HEK293 (cell line): ENCODE data around the gene GREM2.
A peak's percentile ranks its signal among the peaks of the same experiment; 100 is the strongest.

Source experiments
- CTCF ChIA-PET: fragments of 350-600 bp; formaldehyde crosslinking; extraction: SDS; loops from one replicate; lab custom pipeline; 2021; ENCODE audit warnings: antibody characterized with exemption; lab: Yijun Ruan, JAX
- POLR2A ChIA-PET: fragments of 300-600 bp; formaldehyde crosslinking; extraction: SDS; loops from one replicate; lab custom pipeline; 2020; ENCODE audit warnings: antibody characterized with exemption, inconsistent platforms; lab: Yijun Ruan, JAX
- H3K27ac ChIP-seq: fragments of 200-500 bp; sonication (Bioruptor generic); 2 replicates; pipeline ENCODE4 v1.5.1; 2014; ENCODE audit warnings: low read depth, low read length, control low read depth, inconsistent platforms; ENCODE audit errors: extremely low read depth
- H3K36me3 ChIP-seq, 2 experiments: fragments of 200-500 bp in 1 of 2; sonication (Bioruptor generic) in 1 of 2; 1 replicate in 1 of 2; 2 replicates in 1 of 2; pipeline ENCODE4 v1.5.1; 2014 to 2017; ENCODE audit warnings: inconsistent platforms in 2 of 2, low read length in 2 of 2; ENCODE audit not compliant: control insufficient read depth in 2 of 2, insufficient read depth in 1 of 2
- H3K4me1 ChIP-seq: fragments of 200-500 bp; sonication (Bioruptor generic); 2 replicates; pipeline ENCODE4 v1.5.1; 2014; ENCODE audit warnings: mild to moderate bottlenecking, low read length, inconsistent platforms; ENCODE audit not compliant: control insufficient read depth, insufficient read depth
- H3K4me3 ChIP-seq: 2 replicates; pipeline ENCODE4 v1.5.1; 2011; ENCODE audit warnings: low read depth, mild to moderate bottlenecking, control low read depth, low read length, moderate library complexity
- H3K9me3 ChIP-seq: fragments of 200-500 bp; sonication (Bioruptor generic); 2 replicates; pipeline ENCODE4 v1.5.1; 2014; ENCODE audit warnings: low read depth, low read length, inconsistent platforms; ENCODE audit not compliant: control insufficient read depth, insufficient read depth
- BCL6B ChIP-seq: fragments of 450-650 bp; formaldehyde crosslinking; IDR thresholded peaks from 2 replicates; pipeline ENCODE4 v1.5.1; 2017; ENCODE audit warnings: missing biosample characterization, missing genetic modification characterization
- HOXA7 ChIP-seq: sonication (generic); formaldehyde crosslinking; IDR thresholded peaks from 2 replicates; pipeline ENCODE4 v1.8.1; 2022; ENCODE audit warnings: missing genetic modification reagents, borderline replicate concordance
- PRDM4 ChIP-seq: fragments of 450-650 bp; formaldehyde crosslinking; IDR thresholded peaks from 2 replicates; pipeline ENCODE4 v1.5.1; 2017; ENCODE audit warnings: missing biosample characterization, missing genetic modification characterization
- TCF7L2 ChIP-seq: IDR thresholded peaks from 2 replicates; pipeline ENCODE4 v1.6.1; 2011; ENCODE audit warnings: low read depth, mild to moderate bottlenecking, inconsistent platforms, low read length, moderate library complexity, borderline replicate concordance
- ZFHX2 ChIP-seq: fragments of 450-650 bp; formaldehyde crosslinking; conservative IDR thresholded peaks from 2 replicates; pipeline ENCODE4 v1.5.1; 2016; ENCODE audit warnings: missing biosample characterization, missing genetic modification characterization
- ZIC2 ChIP-seq: fragments of 450-650 bp; formaldehyde crosslinking; IDR thresholded peaks from 2 replicates; pipeline ENCODE4 v1.5.1; 2016; ENCODE audit warnings: missing biosample characterization, missing genetic modification characterization
- ZNF10 ChIP-seq: fragments of 450-650 bp; formaldehyde crosslinking; IDR thresholded peaks from 2 replicates; pipeline ENCODE4 v1.5.1; 2017; ENCODE audit warnings: missing biosample characterization, missing genetic modification characterization
- ZNF324 ChIP-seq: fragments of 450-650 bp; formaldehyde crosslinking; IDR thresholded peaks from 2 replicates; pipeline ENCODE4 v1.5.1; 2016; ENCODE audit warnings: missing biosample characterization, missing genetic modification characterization
- ZNF341 ChIP-seq: fragments of 450-650 bp; formaldehyde crosslinking; IDR thresholded peaks from 2 replicates; pipeline ENCODE4; 2016; ENCODE audit warnings: low read depth, missing biosample characterization, missing genetic modification characterization
- ZNF530 ChIP-seq: fragments of 450-650 bp; formaldehyde crosslinking; IDR thresholded peaks from 2 replicates; pipeline ENCODE4 v1.5.1; 2016; ENCODE audit warnings: low read depth, missing biosample characterization, missing genetic modification characterization
- ZNF548 ChIP-seq: fragments of 450-650 bp; formaldehyde crosslinking; IDR thresholded peaks from 2 replicates; pipeline ENCODE4 v1.5.1; 2016; ENCODE audit warnings: missing biosample characterization, missing genetic modification characterization
- ZNF600 ChIP-seq: fragments of 450-650 bp; formaldehyde crosslinking; IDR thresholded peaks from 2 replicates; pipeline ENCODE4 v1.5.1; 2016; ENCODE audit warnings: missing biosample characterization, missing genetic modification characterization
- ZNF664 ChIP-seq: fragments of 450-650 bp; formaldehyde crosslinking; IDR thresholded peaks from 2 replicates; pipeline ENCODE4 v1.5.1; 2016; ENCODE audit warnings: missing biosample characterization, missing genetic modification characterization
- ZNF791 ChIP-seq: fragments of 450-650 bp; formaldehyde crosslinking; IDR thresholded peaks from 2 replicates; pipeline ENCODE4 v1.5.1; 2016; ENCODE audit warnings: missing biosample characterization, missing genetic modification characterization
- ZNF830 ChIP-seq: fragments of 450-650 bp; IDR thresholded peaks from 2 replicates; pipeline ENCODE4 v1.5.0; 2018; ENCODE audit warnings: missing biosample characterization, missing genetic modification characterization, low read depth, mild to moderate bottlenecking, moderate library complexity
- ZSCAN16 ChIP-seq: fragments of 450-650 bp; formaldehyde crosslinking; IDR thresholded peaks from 2 replicates; pipeline ENCODE4 v1.5.1; 2016; ENCODE audit warnings: missing biosample characterization, missing genetic modification characterization
- TF ChIP-seq, protein P1 (sequence below): fragments of 450-650 bp; formaldehyde crosslinking; optimal IDR thresholded peaks from 2 replicates; pipeline ENCODE3; 2016; ENCODE audit warnings: missing biosample characterization, mild to moderate bottlenecking, missing genetic modification characterization
- TF ChIP-seq, protein P2 (sequence below): fragments of 450-650 bp; formaldehyde crosslinking; IDR thresholded peaks from 2 replicates; pipeline ENCODE4 v1.5.1; 2016; ENCODE audit warnings: missing biosample characterization, missing genetic modification characterization
- TF ChIP-seq, protein P3 (sequence below): fragments of 450-650 bp; formaldehyde crosslinking; IDR thresholded peaks from 2 replicates; pipeline ENCODE4 v1.5.1; 2016; ENCODE audit warnings: missing biosample characterization, missing genetic modification characterization

GREM2 gene

GRCh38 chr1:240599299-240599698 lies 12.7 kb downstream of the GREM2 start (continued):
- TF ChIP-seq, protein P1, sequence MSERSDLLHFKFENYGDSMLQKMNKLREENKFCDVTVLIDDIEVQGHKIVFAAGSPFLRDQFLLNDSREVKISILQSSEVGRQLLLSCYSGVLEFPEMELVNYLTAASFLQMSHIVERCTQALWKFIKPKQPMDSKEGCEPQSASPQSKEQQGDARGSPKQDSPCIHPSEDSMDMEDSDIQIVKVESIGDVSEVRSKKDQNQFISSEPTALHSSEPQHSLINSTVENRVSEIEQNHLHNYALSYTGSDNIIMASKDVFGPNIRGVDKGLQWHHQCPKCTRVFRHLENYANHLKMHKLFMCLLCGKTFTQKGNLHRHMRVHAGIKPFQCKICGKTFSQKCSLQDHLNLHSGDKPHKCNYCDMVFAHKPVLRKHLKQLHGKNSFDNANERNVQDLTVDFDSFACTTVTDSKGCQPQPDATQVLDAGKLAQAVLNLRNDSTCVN (tag by site-specific recombination), result no peak
- no peak for TF ChIP-seq ZNF324 (tag by site-specific recombination)
- no peak for TF ChIP-seq ZNF548
- no peak for TF ChIP-seq ZNF10 (tag by site-specific recombination)
- no peak for TF ChIP-seq ZNF664
- no peak for TF ChIP-seq ZNF530 (tag by site-specific recombination)
- TF ChIP-seq, protein P2, sequence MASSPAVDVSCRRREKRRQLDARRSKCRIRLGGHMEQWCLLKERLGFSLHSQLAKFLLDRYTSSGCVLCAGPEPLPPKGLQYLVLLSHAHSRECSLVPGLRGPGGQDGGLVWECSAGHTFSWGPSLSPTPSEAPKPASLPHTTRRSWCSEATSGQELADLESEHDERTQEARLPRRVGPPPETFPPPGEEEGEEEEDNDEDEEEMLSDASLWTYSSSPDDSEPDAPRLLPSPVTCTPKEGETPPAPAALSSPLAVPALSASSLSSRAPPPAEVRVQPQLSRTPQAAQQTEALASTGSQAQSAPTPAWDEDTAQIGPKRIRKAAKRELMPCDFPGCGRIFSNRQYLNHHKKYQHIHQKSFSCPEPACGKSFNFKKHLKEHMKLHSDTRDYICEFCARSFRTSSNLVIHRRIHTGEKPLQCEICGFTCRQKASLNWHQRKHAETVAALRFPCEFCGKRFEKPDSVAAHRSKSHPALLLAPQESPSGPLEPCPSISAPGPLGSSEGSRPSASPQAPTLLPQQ (tag by site-specific recombination), result no peak
- no peak for TF ChIP-seq ZNF341 (tag by site-specific recombination)
- no peak for TF ChIP-seq ZIC2 (tag by site-specific recombination)

DNA sequence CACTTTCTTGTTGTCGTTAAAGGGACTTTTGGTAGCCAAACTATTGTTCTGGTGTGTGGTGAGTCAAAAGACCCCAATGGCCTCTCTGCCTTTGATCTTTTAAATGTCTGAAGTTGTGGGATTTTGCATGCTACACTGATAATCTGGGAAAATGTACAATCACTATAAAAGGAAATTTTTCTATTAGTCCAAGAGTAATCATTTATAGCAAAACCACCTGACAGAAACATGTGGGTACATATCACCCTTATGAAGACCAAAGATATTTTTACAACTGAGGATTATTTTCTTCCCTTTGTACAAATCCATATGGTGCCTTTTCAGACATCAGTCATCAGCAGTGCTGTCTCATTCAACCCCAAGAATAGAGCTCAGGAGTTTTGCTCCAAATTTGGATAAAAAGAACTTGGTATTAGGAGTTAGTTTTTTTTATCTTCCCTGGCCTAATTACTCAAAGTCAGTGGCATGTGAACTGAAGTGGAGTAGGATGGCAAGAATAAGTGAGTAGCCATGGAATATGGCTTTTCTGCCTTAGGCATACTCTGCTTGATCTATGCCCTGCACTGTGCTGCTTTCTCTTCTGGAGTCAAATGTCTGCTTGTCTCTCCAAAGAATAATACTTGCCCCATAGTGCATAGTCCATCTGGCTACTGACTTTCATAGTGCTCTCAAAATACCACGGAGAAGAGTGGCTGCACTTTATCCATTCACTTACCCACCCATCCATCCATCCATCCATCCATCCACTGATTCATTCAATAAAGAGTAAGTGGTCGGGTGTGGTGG lies 13.5 kb downstream of the GREM2 start:
- H3K9me3 ChIP-seq, result no peaks in the 10 kb centered on the region
- H3K27ac ChIP-seq, result no peak overlapping the region
- no peak for TF ChIP-seq ZNF600 (tag by site-specific recombination)
- peak; percentile 67 for TF ChIP-seq TCF7L2
- TF ChIP-seq, all 188 proteins: peak for 1
- H3K4me3 ChIP-seq, result no peak overlapping the region
- H3K4me1 ChIP-seq, result peaks cover 7% of the 10 kb centered on the region
- CTCF ChIA-PET, result interaction anchor here (1.1 to 3.5 kb wide), 4 partner anchors 10 to 571 kb away, joined by 3 to 16 read pairs (median 4); no protein-coding TSS in a partner anchor
- no peaks in the 10 kb centered on the region for H3K36me3 ChIP-seq
- POLR2A ChIA-PET, result no interaction called here

- ChIA-PET CTCF (interaction anchor here (0.6 to 3.5 kb wide), 7 partner anchors 11 to 570 kb away, joined by 3 to 16 read pairs (median 4); no protein-coding TSS in a partner anchor), POLR2A (interaction anchor here (0.6 to 1.0 kb wide), 2 partner anchors 15 to 112 kb away, joined by 3 read pairs; partner anchors contain the start of gene GREM2)
- Histone ChIP-seq H3K4me1 (peaks cover 7% of the 10 kb centered on the region), H3K9me3 (no peaks in the 10 kb centered on the region), H3K4me3 (no peak overlapping the region), H3K36me3 (no peaks in the 10 kb centered on the region), H3K27ac (no peak overlapping the region)
- TF ChIP-seq HOXA7 (CRISPR knock-in tag) (no peak), PRDM4 (tag by site-specific recombination) (no peak), ZNF830 (tag by site-specific recombination) (no peak), ZNF791 (tag by site-specific recombination) (no peak), ZSCAN16 (tag by site-specific recombination) (no peak), ZFHX2 (no peak), BCL6B (no peak)
- TF ChIP-seq, protein P3, sequence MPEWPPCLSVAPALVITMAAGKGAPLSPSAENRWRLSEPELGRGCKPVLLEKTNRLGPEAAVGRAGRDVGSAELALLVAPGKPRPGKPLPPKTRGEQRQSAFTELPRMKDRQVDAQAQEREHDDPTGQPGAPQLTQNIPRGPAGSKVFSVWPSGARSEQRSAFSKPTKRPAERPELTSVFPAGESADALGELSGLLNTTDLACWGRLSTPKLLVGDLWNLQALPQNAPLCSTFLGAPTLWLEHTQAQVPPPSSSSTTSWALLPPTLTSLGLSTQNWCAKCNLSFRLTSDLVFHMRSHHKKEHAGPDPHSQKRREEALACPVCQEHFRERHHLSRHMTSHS (tag by site-specific recombination), result no peak
- TF ChIP-seq, all 188 proteins: peak for 0
Observed at GRCh38 chr1:240597153-240597745, 14.7 kb downstream of the GREM2 start.
